Endometrium (tissue), 2 donors: Measurements from ENCODE around the gene SLC35B4.

Source experiments
- FAIRE-seq: peaks from 2 replicates; lab custom pipeline; 2012; peaks lifted over from hg19 to GRCh38; lab: Jason Lieb, UNC
- donor health status: control.
- donor health status: control.

Gene SLC35B4

DNA sequence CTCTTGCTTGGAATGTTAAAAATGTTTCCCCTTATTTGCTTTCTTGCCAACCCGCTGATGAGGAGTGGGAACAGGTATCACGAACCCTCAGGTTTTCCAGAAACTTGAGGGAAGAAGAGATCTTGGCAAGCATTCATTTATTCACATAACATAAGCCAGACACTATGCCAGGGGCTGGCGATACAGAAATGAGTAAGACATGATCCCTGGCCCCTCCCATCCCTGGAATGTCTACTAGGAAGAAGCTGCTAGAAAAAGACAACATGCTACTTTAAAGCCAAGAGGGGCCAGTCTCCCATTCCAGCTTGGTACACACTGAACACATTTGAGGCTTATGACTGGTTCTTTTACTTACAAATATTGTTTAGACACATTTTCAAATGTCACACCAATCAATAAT lies 26.4 kb downstream of the SLC35B4 start:
- FAIRE-seq, result no peak

GRCh38 chr7:134289841-134290240 lies 26.9 kb downstream of the SLC35B4 start:
- no peak for FAIRE-seq

DNA sequence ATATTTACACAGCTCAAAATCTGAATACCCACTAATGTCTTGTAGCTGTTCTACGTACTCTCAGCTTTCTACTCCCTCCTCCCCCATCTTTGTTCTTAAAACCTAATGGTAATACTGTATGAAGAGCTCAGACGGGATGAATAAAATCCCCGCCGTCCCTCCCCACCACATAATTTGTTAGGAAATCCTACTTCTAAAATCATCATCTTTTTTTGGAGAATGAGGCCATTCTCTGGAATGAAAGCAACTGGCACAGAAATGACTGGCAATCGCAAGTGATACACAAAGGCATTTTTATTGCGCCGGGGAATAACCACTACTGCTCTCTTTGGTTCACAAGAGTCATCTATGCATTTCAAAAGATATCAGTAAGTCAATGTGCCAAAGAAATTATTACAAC lies 27.3 kb downstream of the SLC35B4 start:
- FAIRE-seq, result no peak

DNA sequence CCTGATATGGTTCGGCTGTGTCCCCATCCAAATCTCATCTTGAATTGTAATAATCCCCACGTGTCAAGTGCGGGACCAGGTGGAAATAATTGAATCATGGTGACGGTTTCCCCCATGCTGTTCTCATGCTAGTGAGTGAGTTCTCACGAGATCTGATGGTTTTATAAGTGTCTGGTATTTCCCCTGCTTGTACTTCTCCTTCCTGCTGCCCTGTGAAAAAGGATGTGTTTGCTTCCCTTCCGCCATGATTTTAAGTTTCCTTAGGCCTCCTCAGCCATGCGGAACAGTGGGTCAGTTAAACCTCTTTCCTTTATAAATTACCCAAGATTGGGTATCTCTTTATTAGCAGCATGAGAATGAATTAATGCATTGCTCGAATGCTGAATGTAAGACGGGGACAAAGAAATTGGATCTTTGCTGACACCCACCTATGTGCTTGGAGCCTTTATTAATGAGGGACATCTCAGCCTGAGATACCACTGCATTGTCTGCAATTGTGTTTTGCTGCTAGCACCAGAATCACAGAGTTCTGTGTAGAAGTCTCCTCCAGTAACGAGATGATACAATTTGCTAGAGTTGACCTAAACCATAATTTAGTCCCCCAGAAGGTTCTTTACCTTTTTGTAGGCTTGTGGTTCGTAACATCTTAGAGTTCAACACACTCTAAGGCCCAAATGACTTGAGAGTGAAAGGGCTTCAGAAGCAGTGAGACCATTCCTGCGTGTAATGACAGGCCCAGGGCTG lies 28.6 kb downstream of the SLC35B4 start:
- FAIRE-seq, result no peak

DNA sequence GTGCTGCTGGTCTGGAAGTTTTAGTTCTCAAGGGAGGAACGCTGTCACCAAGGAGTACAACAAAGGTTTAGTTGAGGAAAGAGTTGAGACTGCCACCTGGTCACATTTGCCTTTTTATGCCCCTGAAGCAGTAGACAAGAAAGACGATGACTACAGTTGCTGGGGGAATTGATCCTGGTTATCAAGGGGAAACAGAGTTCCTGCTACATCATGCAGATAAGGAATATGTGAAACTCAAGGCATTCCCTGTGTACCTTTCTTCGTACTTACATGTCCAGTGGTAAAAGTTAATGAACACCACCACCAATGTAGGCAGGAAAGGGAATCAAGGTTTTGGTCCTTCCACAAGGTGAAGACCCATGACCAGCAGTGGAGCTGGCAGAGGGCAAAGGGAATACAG lies 31.8 kb downstream of the SLC35B4 start:
- FAIRE-seq, result no peak

DNA sequence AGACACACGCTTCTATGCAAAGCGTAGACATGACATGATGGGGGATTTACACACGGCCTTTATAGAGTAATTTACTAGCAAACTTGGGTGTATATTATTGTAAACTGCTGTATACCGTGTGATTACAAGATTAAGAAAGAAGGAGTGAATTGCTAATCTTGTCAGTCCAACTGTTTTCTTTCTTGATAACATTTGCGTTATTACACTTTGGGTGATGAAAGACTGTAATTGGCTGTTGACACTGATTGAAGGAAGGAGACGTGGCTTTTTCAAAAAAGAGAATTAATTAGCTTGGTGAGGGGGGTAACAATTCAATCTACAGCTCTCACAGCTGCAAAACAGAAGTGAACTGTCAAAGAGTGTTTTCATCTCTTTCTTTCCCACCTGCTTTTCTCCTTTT lies 32.7 kb downstream of the SLC35B4 start:
- FAIRE-seq, result no peak

DNA sequence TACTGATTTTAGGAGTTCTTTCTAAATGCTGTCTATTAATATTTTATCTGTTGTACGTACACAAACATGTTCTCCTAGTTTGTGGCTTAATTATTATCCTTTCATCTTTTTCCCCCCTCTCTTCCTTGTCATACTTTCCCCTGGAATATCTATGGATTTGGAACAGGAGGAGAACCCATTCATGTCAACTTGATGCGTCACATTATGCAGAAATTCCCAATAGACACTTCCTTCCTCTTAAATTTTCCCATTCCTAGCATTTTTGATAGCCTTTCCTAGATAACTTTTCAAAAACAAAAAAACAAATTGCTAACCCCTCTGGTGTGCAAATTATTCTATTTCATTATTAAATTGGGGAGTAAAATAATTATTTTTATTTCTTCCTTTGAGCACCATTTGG lies 36.2 kb downstream of the SLC35B4 start:
- no peak for FAIRE-seq

DNA sequence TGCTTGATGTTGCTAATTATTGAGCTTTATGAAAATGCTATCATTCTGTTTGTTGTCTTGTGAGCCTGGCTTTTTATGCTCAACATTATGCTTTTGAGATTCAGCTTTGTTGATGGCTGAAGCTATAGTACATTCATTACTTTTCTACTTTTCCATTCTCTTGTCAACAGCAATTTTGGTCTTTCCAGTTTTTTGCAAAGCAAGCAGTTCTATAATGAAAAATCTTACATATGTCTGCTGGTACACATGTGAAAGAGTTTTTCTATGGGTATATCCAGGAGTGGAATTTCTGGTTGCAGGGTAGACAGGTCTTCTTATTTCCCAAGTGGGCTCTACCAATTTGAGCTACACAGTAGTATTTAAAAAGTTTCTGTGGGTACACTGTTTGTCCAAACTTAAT lies 36.8 kb downstream of the SLC35B4 start:
- FAIRE-seq, result no peak

GRCh38 chr7:134279336-134279735 lies 37.4 kb downstream of the SLC35B4 start:
- no peak for FAIRE-seq

DNA sequence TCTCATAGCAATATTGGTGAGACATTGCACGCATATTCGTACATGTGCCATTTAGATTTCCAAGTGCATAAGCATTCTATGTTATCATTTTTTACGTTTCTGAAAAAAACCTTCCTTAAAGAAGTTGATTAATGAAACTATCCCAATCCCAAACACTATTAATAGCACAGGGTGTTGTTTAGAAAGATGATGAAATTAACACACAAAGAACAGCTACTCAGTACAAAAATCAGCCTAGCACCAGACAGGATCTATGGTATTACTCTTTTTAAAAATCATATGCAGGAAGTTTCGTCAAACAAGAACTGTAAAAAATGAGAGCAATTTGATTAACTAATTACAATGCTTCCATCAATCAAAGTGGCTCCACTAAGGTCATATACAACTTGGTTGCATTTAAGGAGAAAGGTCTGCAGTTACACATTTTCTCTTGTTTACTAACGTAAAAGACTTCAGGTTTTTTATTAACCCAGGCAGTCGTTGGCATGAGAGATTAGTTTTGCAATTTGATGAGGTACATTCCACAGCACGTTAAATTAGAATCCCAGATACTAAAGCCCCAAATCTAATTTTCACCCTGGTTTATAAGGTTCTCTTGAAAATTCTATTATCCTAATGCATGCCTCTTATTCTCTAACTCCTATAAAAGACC lies 38.1 kb downstream of the SLC35B4 start:
- FAIRE-seq, result no peak

DNA sequence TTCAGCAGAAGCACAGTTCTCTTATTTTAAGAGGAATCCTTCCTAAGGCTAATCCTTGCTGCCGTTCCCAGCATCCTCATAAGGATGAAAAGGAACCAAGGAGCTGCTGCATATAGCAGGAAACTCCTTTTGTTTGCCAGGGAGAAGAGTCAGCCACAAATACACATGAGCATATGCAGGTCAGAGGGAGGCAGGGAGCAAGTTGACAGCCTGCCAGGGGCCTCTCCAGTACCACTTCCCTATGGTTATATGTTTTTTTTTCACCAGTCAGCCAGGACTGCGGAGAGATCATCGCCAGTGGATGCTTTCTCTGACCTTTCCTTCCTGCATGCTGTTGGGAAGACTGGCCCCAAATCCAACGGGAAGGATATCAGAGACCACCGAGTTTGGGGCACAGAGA lies 39.8 kb downstream of the SLC35B4 start:
- FAIRE-seq, result no peak

GRCh38 chr7:134262322-134262721 lies 54.4 kb downstream of the SLC35B4 start:
- FAIRE-seq, result no peak

DNA sequence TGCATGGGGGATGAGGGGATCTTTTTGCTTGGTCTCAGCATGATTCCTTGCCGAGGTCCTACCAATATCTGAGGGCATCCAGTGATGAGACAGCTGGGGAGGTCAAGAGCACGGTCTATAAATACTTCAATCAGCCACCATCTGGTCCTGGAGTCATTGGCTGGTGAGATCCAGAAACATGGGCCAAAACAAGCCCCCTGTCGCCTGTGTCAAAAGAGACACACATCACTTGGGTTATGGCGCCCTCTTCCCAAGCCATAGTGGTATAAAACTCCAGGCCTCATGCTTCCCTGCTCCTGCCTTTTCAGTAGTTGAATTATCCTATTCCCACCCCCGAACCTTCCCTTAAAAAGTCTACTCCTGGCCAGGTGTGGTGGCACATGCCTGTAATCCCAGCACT lies 60.9 kb downstream of the SLC35B4 start:
- no peak for FAIRE-seq

DNA sequence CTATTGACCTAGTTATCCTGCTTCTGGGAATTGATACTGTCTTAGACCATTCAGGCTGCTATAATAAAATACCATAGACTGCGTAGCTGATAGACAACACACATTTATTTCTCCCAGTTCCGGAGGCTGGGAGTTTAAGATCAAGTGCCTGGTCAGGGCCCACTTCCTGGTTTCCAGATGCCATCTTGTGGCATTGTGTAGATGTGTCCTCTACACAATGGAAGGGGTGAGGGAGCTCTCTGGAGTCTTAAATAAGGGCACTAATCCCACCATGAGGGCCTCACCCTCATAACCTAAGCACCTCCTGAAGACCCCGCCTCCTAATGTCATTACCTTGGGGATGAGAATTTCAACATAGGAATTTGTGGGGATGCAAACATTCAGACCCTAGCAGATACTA lies 62.4 kb downstream of the SLC35B4 start:
- FAIRE-seq, result no peak

DNA sequence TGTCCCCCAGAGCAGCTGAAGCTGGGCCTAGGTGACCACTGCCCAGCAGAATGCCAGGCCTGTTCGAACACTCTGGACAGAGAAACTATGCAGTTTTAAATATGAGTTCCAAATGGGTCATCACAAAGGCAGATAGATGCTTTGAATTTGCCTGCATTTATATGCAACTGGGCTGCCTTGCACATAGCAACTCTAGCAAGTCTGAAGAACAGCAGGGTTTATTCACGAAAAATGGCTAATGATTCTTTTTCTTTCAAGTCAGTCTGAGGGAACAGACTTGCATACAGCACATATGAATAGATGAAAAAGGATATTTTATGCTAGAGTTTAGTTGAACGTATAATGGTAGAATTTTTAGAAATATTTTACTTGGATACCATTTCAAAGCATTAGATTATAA lies 68.5 kb downstream of the SLC35B4 start:
- FAIRE-seq, result no peak

DNA sequence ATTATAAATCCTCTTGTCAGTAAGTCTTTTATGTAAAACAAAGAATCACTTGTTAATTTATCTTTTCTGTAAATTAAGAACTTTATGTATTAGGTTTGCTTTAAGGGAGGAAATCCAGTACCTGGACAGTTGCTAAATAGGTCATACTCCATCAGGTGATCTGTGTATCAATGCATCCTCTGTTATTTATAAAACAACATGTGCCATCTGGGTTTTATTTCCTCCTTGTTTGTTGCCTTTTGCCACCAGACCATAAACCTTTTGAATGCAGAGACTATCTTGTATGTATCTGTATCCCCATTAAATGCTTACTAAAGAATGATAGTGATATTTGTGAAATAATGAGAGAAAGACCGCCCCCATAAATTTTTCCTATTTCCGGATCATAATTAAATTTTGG lies 70.0 kb downstream of the SLC35B4 start:
- no peak for FAIRE-seq

- no peak for FAIRE-seq
Observed at GRCh38 chr7:134246347-134246746, 70.4 kb downstream of the SLC35B4 start.

GRCh38 chr7:134245253-134245652 lies 71.5 kb downstream of the SLC35B4 start:
- FAIRE-seq, result no peak
